ENCODE measurements around the gene TACC2.

The TACC2 gene

DNA sequence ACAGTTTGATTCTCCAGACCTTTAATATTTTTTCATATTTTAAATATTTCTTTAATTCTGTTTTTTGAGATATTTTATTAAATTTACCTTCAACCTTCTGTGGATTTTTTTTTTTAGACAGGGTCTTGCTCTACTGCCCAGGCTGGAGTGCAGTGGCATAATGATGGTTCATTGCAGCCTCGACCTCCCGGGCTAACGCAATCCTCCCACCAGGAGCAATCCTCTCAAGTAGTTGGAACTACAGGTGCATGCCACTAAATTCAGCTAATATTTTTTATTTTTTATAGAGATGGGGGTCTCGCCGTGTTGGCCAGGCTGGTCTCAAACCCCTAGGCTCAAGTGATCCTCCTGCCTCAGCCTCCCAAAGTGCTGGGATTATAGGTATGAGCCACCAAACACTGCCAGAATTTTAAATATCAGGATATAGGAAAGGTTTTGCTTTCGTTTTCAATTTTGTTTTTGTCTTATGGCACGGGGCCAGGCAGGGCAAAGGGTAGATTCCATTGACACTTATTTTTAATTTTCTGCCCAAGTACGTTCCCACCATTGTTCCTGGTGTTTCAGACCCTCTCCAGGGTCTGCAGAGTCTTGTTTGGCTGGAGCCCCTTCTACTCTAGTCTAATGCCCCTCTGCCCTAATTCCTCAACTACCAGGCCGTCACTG lies 1.2 kb downstream of the TACC2 start:
- no peak for TF ChIP-seq CTCF (conservative IDR thresholded peaks at IDR 0.05)
- no peak overlapping the region for H3K27ac ChIP-seq

DNA sequence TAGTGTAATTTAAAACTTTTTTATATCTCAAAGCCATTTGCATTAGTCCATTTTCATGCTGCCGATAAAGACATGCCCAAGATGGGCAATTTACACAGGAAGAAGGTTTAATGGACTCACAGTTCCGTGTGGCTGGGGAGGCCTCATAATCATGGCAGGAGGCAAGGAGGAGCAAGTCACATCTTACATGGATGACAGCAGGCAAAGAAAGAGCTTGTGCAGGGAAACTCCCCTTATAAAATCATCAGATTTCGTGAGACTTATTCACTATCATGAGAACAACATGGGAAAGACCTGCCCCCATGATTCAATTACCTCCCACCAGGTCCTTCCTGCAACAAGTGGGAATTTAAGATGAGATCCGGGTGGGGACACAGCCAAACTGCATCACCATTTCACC lies 2.8 kb downstream of the TACC2 start:
- peak overlapping the region; percentile 97 for H3K27ac ChIP-seq

DNA sequence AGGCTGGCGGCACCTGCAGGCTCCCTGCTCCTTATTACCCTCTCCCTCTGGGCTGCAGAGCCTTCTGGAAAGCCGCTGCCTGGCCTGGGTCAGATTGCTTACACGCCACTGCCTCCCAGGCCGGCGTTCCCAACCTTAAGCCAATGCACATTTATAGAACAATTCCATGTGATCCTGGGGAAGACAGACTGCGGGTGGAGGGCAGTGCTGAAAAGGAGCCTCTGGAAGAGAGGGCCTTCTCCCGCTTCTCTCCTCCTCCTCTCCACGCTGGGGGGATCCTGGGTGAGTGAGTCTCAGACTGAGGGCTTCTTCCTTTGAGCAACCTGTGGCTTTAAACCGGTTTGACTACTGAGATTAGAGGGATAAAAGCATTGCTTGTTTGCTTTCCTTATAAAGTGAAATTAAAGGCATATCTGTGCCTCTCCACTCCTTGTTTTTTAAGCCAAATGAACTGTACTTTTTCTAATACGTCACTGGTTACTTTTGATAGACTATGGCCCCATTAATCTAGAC lies 5.5 kb downstream of the TACC2 start:
- TF ChIP-seq CTCF (conservative IDR thresholded peaks at IDR 0.05) = peak; percentile 20; the same call in 1 of the 2 replicates
- H3K27ac ChIP-seq = peak overlapping the region; percentile 97

DNA sequence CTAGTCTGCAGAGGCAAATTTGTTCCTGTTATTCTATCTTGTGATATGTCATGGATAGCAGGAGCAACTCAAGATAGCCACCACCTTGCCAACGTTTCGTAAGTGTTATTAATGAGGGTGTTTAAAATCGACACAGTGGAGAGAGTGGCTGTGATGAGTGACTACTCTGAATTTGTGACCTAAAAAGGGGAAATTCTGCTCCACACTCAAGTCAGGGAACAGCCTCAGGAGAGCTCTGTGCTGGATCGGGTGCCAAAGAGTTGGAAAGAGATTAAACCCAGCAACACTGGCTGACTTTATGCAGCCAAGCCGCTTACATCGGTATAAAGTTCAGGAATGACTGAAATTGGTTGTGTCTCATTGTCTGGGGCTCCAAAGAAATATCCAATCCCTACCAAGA lies 9.5 kb downstream of the TACC2 start:
- no peak overlapping the region for H3K27ac ChIP-seq
- no peak for TF ChIP-seq CTCF (conservative IDR thresholded peaks at IDR 0.05)

GRCh38 chr10:121999301-121999700 lies 10.3 kb downstream of the TACC2 start:
- no peak for TF ChIP-seq CTCF (conservative IDR thresholded peaks at IDR 0.05)
- no peak overlapping the region for H3K27ac ChIP-seq

- TF ChIP-seq CTCF (conservative IDR thresholded peaks at IDR 0.05) = no peak
Observed at GRCh38 chr10:122001698-122002097, 12.7 kb downstream of the TACC2 start.

GRCh38 chr10:122007415-122007814 lies 18.5 kb downstream of the TACC2 start:
- no peak for TF ChIP-seq CTCF (conservative IDR thresholded peaks at IDR 0.05)

More at GRCh38 chr10:122001698-122002097, 12.7 kb downstream of the TACC2 start:
- H3K27ac ChIP-seq = no peak overlapping the region

DNA sequence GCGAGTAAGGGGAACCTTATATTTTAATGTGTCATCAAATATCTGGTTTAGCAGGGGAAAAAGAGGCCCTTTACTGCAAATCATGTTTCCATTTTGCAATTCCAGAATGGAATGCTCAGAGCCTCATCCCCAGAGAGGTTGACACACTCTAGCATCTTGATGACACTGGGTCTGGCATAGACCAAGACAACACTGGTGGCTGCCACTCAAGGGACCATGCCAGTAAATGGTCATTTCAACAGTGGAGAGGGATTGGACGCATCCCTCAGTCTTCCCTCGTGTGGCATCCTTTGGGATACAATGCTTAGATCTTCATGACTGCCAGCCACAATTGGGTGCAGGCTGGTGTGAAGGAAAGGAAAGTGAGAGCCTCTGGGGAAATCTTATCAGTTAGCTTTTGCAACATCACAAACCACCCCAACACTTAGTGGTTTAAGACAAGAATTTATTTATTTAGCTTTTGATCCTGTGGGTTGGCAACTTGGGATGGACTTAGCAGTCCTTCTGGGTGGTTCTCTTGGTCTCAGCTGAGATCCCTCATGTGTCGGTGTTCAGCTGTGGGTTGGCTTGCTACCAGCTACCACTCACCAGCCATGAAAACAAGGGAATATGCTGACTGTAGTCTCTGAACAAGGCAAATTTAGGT lies 21.6 kb downstream of the TACC2 start:
- TF ChIP-seq CTCF (conservative IDR thresholded peaks at IDR 0.05) = no peak
- no peak overlapping the region for H3K27ac ChIP-seq

More at GRCh38 chr10:122007415-122007814, 18.5 kb downstream of the TACC2 start:
- H3K27ac ChIP-seq = no peak overlapping the region
